ENCODE results near the gene ATG12.

Gene ATG12

DNA sequence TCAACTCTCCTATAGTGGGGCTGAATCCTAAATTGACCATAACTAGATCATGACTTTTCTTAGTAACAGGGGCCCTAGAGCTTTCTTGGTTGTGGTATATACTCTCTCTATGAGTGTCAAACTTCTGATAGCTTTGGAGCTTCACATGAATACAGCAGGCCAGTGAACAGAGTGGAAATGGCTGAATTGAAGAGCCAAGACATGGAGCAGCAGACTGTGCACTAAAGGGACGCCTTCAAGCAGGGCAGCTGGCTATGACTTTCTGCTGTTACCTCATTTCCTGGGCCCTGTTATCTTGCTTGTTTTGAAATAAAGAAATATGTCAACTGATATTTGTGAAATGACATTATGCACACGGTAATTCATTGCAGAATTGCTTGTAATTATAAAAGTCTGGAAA lies 41.3 kb downstream of the ATG12 start:
- H3K27me3 ChIP-seq (ENCODE audit: control insufficient read depth, insufficient read depth, low read length): no peaks in the 10 kb centered on the region
- H3K4me1 ChIP-seq (ENCODE audit: control insufficient read depth, insufficient read depth, low read length): no peaks in the 10 kb centered on the region
- no peak overlapping the region for H3K4me3 ChIP-seq (ENCODE audit: low read depth, low read length)
- H3K9me3 ChIP-seq (ENCODE audit: control insufficient read depth, insufficient read depth, low read length): no peaks in the 10 kb centered on the region
- no peaks in the 10 kb centered on the region for H3K36me3 ChIP-seq (ENCODE audit: control insufficient read depth, insufficient read depth, low read length)
- H3K9ac ChIP-seq (ENCODE audit: low read depth, low read length): no peak overlapping the region

DNA sequence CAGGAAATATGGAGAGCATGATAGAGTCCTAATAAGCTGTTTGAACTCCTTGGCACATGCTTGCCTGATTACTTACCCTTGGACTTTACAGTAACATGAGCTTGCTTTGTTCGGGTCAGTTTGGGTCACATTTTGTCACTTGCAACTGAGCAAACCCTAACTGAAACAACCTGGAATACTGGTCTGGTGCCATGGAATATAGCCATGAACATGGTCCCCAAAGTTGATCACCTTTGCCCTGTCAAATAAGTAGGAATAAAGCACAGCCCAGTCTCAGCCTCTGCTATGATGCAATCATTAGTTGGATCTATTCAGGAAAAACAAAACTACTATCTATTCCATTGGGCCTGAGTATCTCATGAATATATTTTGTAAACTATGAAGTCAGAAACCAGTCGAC lies 43.1 kb downstream of the ATG12 start:
- H3K9me3 ChIP-seq (ENCODE audit: control insufficient read depth, insufficient read depth, low read length): no peaks in the 10 kb centered on the region
- no peak overlapping the region for H3K9ac ChIP-seq (ENCODE audit: low read depth, low read length)
- no peaks in the 10 kb centered on the region for H3K4me1 ChIP-seq (ENCODE audit: control insufficient read depth, insufficient read depth, low read length)
- no peak overlapping the region for H3K4me3 ChIP-seq (ENCODE audit: low read depth, low read length)
- no peaks in the 10 kb centered on the region for H3K36me3 ChIP-seq (ENCODE audit: control insufficient read depth, insufficient read depth, low read length)
- H3K27me3 ChIP-seq (ENCODE audit: control insufficient read depth, insufficient read depth, low read length): no peaks in the 10 kb centered on the region

DNA sequence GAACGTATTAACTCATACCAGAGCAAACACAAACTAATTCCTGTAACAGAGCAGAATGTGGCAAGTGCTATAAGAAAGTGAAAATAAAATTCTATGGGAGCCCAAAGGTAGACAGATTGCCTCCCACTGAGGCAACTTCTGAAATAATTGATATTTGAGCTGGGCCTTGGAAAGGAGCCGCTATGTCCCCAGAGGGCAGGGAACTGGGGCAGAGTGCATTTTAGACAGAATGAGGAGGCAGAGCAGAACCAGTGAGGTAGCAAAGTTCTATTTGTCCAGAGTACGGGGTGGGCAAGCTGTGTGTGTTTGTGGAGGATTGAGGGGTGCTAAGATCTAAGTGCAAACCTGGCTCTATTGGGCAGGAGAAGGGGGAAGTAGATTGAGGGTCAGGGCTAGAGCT lies 44.7 kb downstream of the ATG12 start:
- H3K36me3 ChIP-seq (ENCODE audit: control insufficient read depth, insufficient read depth, low read length): no peaks in the 10 kb centered on the region
- H3K9ac ChIP-seq (ENCODE audit: low read depth, low read length): no peak overlapping the region
- H3K4me3 ChIP-seq (ENCODE audit: low read depth, low read length): no peak overlapping the region
- H3K4me1 ChIP-seq (ENCODE audit: control insufficient read depth, insufficient read depth, low read length): no peaks in the 10 kb centered on the region
- H3K27me3 ChIP-seq (ENCODE audit: control insufficient read depth, insufficient read depth, low read length): no peaks in the 10 kb centered on the region
- H3K9me3 ChIP-seq (ENCODE audit: control insufficient read depth, insufficient read depth, low read length): no peaks in the 10 kb centered on the region

DNA sequence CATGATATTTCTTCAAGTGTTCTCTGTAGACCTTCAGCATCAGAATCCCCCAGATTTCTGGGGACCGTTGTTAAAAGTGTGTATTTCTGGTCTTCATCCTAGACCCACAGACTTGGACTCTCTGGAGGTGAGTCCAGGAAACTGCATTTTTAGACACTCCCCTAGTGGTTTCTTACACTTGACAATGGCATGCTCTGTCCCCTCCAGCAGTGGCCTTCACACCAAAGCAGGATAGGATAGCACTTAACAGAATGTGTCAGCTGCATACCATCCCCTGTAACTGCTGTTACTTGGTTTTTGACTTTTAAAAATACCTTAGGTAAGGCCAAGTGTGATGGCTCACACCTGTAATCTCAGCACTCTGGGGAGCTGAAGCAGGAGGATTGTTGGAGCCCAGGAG lies 45.7 kb downstream of the ATG12 start:
- Histone ChIP-seq H3K4me1 (ENCODE audit: control insufficient read depth, insufficient read depth, low read length) (no peaks in the 10 kb centered on the region), H3K4me3 (ENCODE audit: low read depth, low read length) (no peak overlapping the region), H3K36me3 (ENCODE audit: control insufficient read depth, insufficient read depth, low read length) (no peaks in the 10 kb centered on the region), H3K9me3 (ENCODE audit: control insufficient read depth, insufficient read depth, low read length) (no peaks in the 10 kb centered on the region), H3K9ac (ENCODE audit: low read depth, low read length) (no peak overlapping the region), H3K27me3 (ENCODE audit: control insufficient read depth, insufficient read depth, low read length) (no peaks in the 10 kb centered on the region)

DNA sequence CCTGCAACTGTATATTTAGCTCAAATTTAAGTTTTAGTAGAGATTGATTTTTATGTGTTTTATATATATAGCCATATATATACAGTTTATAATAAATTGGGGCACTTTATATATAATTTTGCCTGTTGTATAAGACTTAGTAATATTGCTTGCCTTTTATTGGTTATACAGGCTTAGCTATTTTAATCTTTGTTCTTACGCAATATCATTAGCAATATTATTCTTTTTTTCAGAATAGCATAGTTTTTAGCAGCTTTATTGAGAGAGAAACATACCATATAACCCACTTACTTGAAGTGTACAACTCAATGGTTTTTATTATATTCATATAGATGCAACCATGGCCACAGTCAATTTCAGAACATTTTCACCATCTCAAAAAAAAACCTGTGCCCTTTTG lies 52.9 kb downstream of the ATG12 start:
- Histone ChIP-seq H3K36me3 (ENCODE audit: control insufficient read depth, insufficient read depth, low read length) (no peaks in the 10 kb centered on the region), H3K9me3 (ENCODE audit: control insufficient read depth, insufficient read depth, low read length) (no peaks in the 10 kb centered on the region), H3K4me3 (ENCODE audit: low read depth, low read length) (no peak overlapping the region), H3K4me1 (ENCODE audit: control insufficient read depth, insufficient read depth, low read length) (no peaks in the 10 kb centered on the region), H3K9ac (ENCODE audit: low read depth, low read length) (no peak overlapping the region), H3K27me3 (ENCODE audit: control insufficient read depth, insufficient read depth, low read length) (no peaks in the 10 kb centered on the region)

DNA sequence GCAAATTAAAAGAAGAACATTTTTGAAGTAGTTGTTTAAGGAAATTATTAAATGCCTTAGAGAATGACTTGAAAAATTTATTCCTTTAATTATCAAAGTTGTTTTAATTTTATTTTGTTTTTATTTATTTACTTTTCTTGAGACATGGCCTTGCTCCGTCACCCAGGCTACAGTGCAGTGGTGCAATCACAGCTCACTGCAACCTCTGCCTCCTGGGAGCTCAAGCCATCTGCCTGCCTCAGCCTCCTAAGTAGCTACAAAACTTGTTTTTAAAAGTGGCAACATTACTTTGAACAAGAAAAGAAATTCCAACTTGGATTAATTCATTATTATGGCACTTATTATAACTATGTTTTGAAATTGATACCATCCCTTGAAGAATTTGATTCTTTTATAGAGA lies 53.9 kb downstream of the ATG12 start:
- Histone ChIP-seq H3K36me3 (ENCODE audit: control insufficient read depth, insufficient read depth, low read length) (no peaks in the 10 kb centered on the region), H3K4me1 (ENCODE audit: control insufficient read depth, insufficient read depth, low read length) (no peaks in the 10 kb centered on the region), H3K9me3 (ENCODE audit: control insufficient read depth, insufficient read depth, low read length) (no peaks in the 10 kb centered on the region), H3K9ac (ENCODE audit: low read depth, low read length) (no peak overlapping the region), H3K27me3 (ENCODE audit: control insufficient read depth, insufficient read depth, low read length) (no peaks in the 10 kb centered on the region), H3K4me3 (ENCODE audit: low read depth, low read length) (no peak overlapping the region)

DNA sequence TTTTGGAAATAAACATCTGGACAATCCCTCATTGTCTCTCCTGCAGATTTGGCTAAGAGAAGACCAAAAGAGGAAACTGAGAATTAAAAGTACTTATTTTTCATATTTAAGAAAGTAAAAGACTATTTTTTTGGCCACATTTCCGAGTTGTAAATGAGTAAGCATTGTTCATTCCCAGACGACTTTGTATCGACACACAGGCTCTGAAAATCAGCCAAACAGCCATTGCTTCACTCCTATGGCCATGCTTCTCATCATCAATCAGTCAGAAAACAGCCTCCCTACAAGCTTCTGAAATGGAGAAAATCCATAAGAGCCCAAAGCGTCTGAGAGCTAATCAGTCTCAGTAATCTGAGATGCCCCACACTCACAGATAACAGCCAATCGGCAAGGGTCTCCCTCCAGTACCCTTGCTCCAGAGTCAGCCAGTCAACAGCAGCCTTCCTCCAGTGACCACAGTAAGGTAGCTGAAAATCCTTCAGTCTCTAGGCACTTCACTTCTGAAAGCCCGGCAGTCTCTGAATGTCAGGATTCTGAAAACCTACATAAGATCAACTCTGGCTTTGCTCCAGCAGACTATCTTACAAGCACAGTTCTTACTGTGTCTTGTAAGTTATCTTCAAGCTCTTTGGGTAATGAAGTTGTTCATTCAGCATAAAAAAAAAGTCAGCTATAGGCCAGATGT lies 55.8 kb downstream of the ATG12 start:
- H3K9ac ChIP-seq (ENCODE audit: low read depth, low read length): no peak overlapping the region
- H3K27me3 ChIP-seq (ENCODE audit: control insufficient read depth, insufficient read depth, low read length): no peaks in the 10 kb centered on the region
- H3K4me1 ChIP-seq (ENCODE audit: control insufficient read depth, insufficient read depth, low read length): no peaks in the 10 kb centered on the region
- no peak overlapping the region for H3K4me3 ChIP-seq (ENCODE audit: low read depth, low read length)
- no peaks in the 10 kb centered on the region for H3K36me3 ChIP-seq (ENCODE audit: control insufficient read depth, insufficient read depth, low read length)
- H3K9me3 ChIP-seq (ENCODE audit: control insufficient read depth, insufficient read depth, low read length): no peaks in the 10 kb centered on the region

DNA sequence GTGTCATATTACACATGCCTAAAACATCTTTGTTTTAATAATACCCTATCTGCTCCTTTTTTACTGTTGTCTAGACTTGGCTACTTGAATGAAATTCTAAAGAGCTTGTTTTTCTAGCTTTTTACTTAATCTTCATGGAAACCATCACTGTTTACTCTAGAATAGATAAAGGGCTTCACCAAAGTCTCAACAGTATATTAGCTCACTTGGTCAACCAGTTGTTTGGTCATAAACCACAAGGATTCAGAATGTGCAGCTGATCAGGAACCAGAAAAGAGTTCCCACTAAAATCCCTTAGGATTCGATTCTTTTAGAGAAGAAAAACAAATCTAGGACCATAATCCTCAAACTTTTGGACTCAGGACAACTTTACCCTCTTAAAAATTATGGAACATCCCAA lies 62.9 kb downstream of the ATG12 start:
- Histone ChIP-seq H3K36me3 (ENCODE audit: control insufficient read depth, insufficient read depth, low read length) (no peaks in the 10 kb centered on the region), H3K4me3 (ENCODE audit: low read depth, low read length) (no peak overlapping the region), H3K9me3 (ENCODE audit: control insufficient read depth, insufficient read depth, low read length) (no peaks in the 10 kb centered on the region), H3K27me3 (ENCODE audit: control insufficient read depth, insufficient read depth, low read length) (no peaks in the 10 kb centered on the region), H3K4me1 (ENCODE audit: control insufficient read depth, insufficient read depth, low read length) (no peaks in the 10 kb centered on the region), H3K9ac (ENCODE audit: low read depth, low read length) (no peak overlapping the region)

Data from iPS-15b (cell line).